ENCODE results near the gene CLN5.
A peak's percentile ranks its signal among the peaks of the same experiment; 100 is the strongest.

The CLN5 gene

DNA sequence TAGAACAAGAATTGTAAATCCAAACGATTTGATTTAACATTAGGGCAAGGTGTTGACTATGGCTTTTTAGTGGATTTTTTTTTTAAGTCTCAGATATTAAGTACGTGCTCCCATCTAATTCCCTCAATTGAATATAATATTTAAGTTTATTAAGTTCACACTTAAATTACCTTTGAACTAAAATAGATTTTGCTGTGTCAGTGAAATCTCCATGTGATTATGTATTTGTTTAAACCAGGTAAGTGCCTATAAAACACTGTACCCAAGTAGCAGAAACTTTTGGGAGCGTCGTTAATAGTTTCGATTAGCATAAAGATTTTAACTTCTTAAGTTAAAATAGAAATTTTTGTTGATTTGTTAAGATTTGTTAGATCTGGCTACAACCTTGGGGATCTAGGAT, 1.6 kb downstream of the CLN5 start:
- TF ChIP-seq, protein P1, sequence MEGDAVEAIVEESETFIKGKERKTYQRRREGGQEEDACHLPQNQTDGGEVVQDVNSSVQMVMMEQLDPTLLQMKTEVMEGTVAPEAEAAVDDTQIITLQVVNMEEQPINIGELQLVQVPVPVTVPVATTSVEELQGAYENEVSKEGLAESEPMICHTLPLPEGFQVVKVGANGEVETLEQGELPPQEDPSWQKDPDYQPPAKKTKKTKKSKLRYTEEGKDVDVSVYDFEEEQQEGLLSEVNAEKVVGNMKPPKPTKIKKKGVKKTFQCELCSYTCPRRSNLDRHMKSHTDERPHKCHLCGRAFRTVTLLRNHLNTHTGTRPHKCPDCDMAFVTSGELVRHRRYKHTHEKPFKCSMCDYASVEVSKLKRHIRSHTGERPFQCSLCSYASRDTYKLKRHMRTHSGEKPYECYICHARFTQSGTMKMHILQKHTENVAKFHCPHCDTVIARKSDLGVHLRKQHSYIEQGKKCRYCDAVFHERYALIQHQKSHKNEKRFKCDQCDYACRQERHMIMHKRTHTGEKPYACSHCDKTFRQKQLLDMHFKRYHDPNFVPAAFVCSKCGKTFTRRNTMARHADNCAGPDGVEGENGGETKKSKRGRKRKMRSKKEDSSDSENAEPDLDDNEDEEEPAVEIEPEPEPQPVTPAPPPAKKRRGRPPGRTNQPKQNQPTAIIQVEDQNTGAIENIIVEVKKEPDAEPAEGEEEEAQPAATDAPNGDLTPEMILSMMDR (IDR thresholded peaks at IDR 0.05; ENCODE audit: poor library complexity, severe bottlenecking): no peak
- H3K4me1 ChIP-seq (ENCODE audit: insufficient read depth, poor library complexity, severe bottlenecking): peaks cover 18% of the 10 kb centered on the region
- ATAC-seq (ENCODE audit: low read depth) (no peak), DNase-seq (ENCODE audit: low spot score) (no peak)
- no peaks in the 10 kb centered on the region for H3K27me3 ChIP-seq (ENCODE audit: insufficient read depth, poor library complexity, severe bottlenecking)
- peak overlapping the region; percentile 32 for H3K27ac ChIP-seq (ENCODE audit: poor library complexity, severe bottlenecking)
- H3K4me3 ChIP-seq (ENCODE audit: severe bottlenecking): no peak overlapping the region
- peaks cover 42% of the 10 kb centered on the region for H3K36me3 ChIP-seq (ENCODE audit: low read depth)
- H3K9me3 ChIP-seq (ENCODE audit: severe bottlenecking): no peaks in the 10 kb centered on the region

DNA sequence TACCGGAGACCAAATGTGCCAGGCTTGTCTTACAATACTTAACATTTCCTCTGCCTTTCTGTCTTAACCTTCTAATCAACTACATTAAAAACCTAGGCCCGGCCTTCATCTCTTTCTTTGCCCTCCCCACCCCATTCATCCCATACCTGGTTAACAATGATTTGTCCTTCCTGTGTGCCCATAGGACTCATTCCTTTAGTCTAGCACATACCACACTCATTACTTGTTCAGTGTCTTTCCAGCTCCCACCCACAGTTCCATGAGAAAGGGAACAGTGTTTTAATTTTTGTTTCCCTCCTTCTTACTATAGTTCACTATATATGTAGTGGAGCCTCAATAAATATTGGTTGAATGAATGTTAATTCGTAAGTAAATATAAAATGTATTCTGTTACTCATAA, 2.4 kb downstream of the CLN5 start:
- TF ChIP-seq, protein P1 (IDR thresholded peaks at IDR 0.05; ENCODE audit: poor library complexity, severe bottlenecking): no peak
- no peak for DNase-seq (ENCODE audit: low spot score)
- Histone ChIP-seq H3K27me3 (ENCODE audit: insufficient read depth, poor library complexity, severe bottlenecking) (no peaks in the 10 kb centered on the region), H3K36me3 (ENCODE audit: low read depth) (peaks cover 49% of the 10 kb centered on the region), H3K27ac (ENCODE audit: poor library complexity, severe bottlenecking) (peak overlapping the region; percentile 32), H3K9me3 (ENCODE audit: severe bottlenecking) (no peaks in the 10 kb centered on the region), H3K4me3 (ENCODE audit: severe bottlenecking) (no peak overlapping the region), H3K4me1 (ENCODE audit: insufficient read depth, poor library complexity, severe bottlenecking) (peaks cover 18% of the 10 kb centered on the region)
- ATAC-seq (ENCODE audit: low read depth): peak; percentile 41; the same call in 1 of the 3 replicates

DNA sequence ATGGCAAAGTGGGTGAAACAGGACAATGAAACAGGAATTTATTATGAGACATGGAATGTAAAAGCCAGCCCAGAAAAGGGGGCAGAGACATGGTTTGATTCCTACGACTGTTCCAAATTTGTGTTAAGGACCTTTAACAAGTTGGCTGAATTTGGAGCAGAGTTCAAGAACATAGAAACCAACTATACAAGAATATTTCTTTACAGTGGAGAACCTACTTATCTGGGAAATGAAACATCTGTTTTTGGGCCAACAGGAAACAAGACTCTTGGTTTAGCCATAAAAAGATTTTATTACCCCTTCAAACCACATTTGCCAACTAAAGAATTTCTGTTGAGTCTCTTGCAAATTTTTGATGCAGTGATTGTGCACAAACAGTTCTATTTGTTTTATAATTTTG, 8.6 kb downstream of the CLN5 start:
- H3K36me3 ChIP-seq (ENCODE audit: low read depth): peaks cover 74% of the 10 kb centered on the region
- no peak overlapping the region for H3K27ac ChIP-seq (ENCODE audit: poor library complexity, severe bottlenecking)
- ATAC-seq (ENCODE audit: low read depth) (no peak), DNase-seq (ENCODE audit: low spot score) (no peak)
- H3K9me3 ChIP-seq (ENCODE audit: severe bottlenecking): no peaks in the 10 kb centered on the region
- H3K27me3 ChIP-seq (ENCODE audit: insufficient read depth, poor library complexity, severe bottlenecking): no peaks in the 10 kb centered on the region
- H3K4me1 ChIP-seq (ENCODE audit: insufficient read depth, poor library complexity, severe bottlenecking): no peaks in the 10 kb centered on the region
- TF ChIP-seq, protein P1 (IDR thresholded peaks at IDR 0.05; ENCODE audit: poor library complexity, severe bottlenecking): no peak
- H3K4me3 ChIP-seq (ENCODE audit: severe bottlenecking): no peak overlapping the region

DNA sequence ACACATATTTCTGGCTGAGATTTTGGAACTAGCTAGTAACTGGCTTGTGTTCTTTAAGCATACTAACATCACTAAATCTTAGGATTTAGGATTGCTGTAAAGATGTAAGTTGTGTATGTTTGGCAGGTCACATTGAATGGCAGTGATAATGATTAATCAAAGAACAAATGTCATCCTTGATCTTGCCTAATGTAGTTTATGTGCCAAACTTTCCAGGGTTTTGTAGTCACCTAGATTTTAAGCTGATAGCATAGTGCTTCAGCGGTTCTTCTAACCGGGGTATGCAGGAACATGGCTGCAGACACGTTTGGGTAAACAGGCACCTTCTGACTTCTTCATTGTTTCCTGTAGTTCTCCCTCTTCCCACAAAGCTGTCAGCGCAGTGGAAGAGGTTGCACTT, 9.7 kb downstream of the CLN5 start:
- TF ChIP-seq, protein P1 (IDR thresholded peaks at IDR 0.05; ENCODE audit: poor library complexity, severe bottlenecking): no peak
- no peak overlapping the region for H3K27ac ChIP-seq (ENCODE audit: poor library complexity, severe bottlenecking)

DNA sequence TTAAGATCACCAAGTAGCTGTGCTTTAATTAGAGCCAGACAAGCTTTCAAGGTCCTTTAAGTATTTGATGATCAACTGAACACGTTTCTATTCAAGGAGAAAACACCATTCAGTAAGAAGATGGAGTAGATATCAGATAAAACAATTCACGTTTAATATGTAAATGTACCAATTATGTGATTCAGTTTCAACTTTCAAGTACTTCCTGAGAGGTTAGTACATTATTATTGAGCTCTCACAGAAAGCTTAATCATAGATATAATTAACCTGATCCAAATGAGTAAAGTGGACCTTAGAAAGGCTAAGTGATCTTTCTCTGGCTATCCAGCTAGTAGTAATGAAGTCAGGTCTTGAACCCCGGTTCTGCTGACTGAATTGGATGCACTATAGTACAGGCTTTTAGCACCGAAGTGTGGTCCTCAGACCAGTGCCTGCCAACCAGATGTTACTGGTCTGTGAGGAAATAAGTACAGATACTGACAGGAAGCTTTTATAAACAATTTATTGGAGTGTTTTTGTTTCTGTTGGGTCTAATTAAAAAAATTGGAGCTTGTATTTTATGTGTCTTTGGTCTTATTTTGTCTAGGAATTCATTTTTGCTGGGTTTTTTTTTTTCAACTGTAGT, 10.2 kb downstream of the CLN5 start:
- Histone ChIP-seq H3K27me3 (ENCODE audit: insufficient read depth, poor library complexity, severe bottlenecking) (no peaks in the 10 kb centered on the region), H3K27ac (ENCODE audit: poor library complexity, severe bottlenecking) (no peak overlapping the region), H3K4me1 (ENCODE audit: insufficient read depth, poor library complexity, severe bottlenecking) (no peaks in the 10 kb centered on the region), H3K4me3 (ENCODE audit: severe bottlenecking) (no peak overlapping the region), H3K9me3 (ENCODE audit: severe bottlenecking) (no peaks in the 10 kb centered on the region), H3K36me3 (ENCODE audit: low read depth) (peaks cover 74% of the 10 kb centered on the region)
- ATAC-seq (ENCODE audit: low read depth) (no peak), DNase-seq (ENCODE audit: low spot score) (no peak)
- TF ChIP-seq, protein P1 (IDR thresholded peaks at IDR 0.05; ENCODE audit: poor library complexity, severe bottlenecking): no peak

More for the DNA sequence above, 9.7 kb downstream of the CLN5 start:
- Histone ChIP-seq H3K4me3 (ENCODE audit: severe bottlenecking) (no peak overlapping the region), H3K9me3 (ENCODE audit: severe bottlenecking) (no peaks in the 10 kb centered on the region), H3K36me3 (ENCODE audit: low read depth) (peaks cover 74% of the 10 kb centered on the region), H3K4me1 (ENCODE audit: insufficient read depth, poor library complexity, severe bottlenecking) (no peaks in the 10 kb centered on the region), H3K27me3 (ENCODE audit: insufficient read depth, poor library complexity, severe bottlenecking) (no peaks in the 10 kb centered on the region)
- ATAC-seq (ENCODE audit: low read depth) (no peak), DNase-seq (ENCODE audit: low spot score) (no peak)

Measured in RWPE2 (cell line).